Thyroid gland (tissue), 4 donors: Measurements from ENCODE around the gene TMCO4. TPM values are rescaled to one million over a fixed set of nuclear protein-coding genes. Genes with fewer than 3 reads are reported as not detected.
A peak's percentile ranks its signal among the peaks of the same experiment; 100 is the strongest.

Experiments
- DNase-seq, 2 donors: peaks; one replicate each; pipeline ENCODE4 v3.0.0-alpha.2; 2019
- H3K27ac ChIP-seq, 3 donors: fragments of 200-600 bp; sonication (generic); 1 replicate in 2 of 3; 2 replicates in 1 of 3; pipeline ENCODE4 v1.5.1; 2016 to 2019; ENCODE audit warnings: mild to moderate bottlenecking in 1 of 3, moderate library complexity in 1 of 3
- H3K27me3 ChIP-seq: fragments of 200-600 bp; sonication (generic); one replicate; pipeline ENCODE4 v1.5.1; 2019
- H3K36me3 ChIP-seq, 2 donors: fragments of 200-600 bp; sonication (generic); one replicate each; pipeline ENCODE4 v1.5.1; 2016 to 2019
- H3K4me1 ChIP-seq, 2 donors: fragments of 200-600 bp; sonication (generic); one replicate each; pipeline ENCODE4 v1.5.1; 2017 to 2019
- H3K4me3 ChIP-seq, 3 donors: fragments of 200-600 bp; sonication (generic); replicated peaks in 1 of 3; 1 replicate in 2 of 3; 2 replicates in 1 of 3; pipeline ENCODE4 v1.5.1; 2016; ENCODE audit warnings: mild to moderate bottlenecking in 1 of 3
- H3K9me3 ChIP-seq: fragments of 200-600 bp; sonication (generic); one replicate; pipeline ENCODE4 v1.5.1; 2017
- CTCF ChIP-seq, 6 experiments: fragments of 200-600 bp in 3 of 6; fragments of 450-650 bp in 3 of 6; sonication (generic) in 3 of 6; IDR thresholded peaks; one replicate each; pipeline ENCODE4 v1.5.1; 2016 to 2019; ENCODE audit warnings: antibody characterized with exemption in 6 of 6, mild to moderate bottlenecking in 2 of 6, inconsistent platforms in 1 of 6, moderate library complexity in 1 of 6
- POLR2A ChIP-seq, 2 donors: fragments of 450-650 bp; IDR thresholded peaks; one replicate each; pipeline ENCODE4 v1.6.1; 2017; ENCODE audit warnings: antibody characterized with exemption in 2 of 2, mild to moderate bottlenecking in 2 of 2, moderate library complexity in 1 of 2
- WGBS, 2 donors: methylation state at CpG; one replicate each; pipeline ENCODE4 v1.1.5; 2017; 5-methylcytosine and 5-hydroxymethylcytosine counted together
- intact Hi-C: fragments of 100-400 bp; cut with DNase I; formaldehyde crosslinking; loops from one replicate; pipeline ENCODE4 v1.15.1; 2023
- total RNA-seq, 4 donors: library from RNA; depleted of rRNA; stranded (reverse); fragments of >200 nt; gene quantifications; one replicate each; pipeline ENCODE4 v1.2.3, GENCODE V29; 2016

TMCO4 gene
- total RNA-seq, 4 donors from 2014 or later = 34.3 to 67.7 (median 61.4) TPM

- Histone ChIP-seq H3K27ac (no peak overlapping the region), H3K36me3 (no peaks in the 10 kb centered on the region), H3K4me3 (no peak overlapping the region), H3K4me1 (no peaks in the 10 kb centered on the region), H3K9me3 (no peaks in the 10 kb centered on the region), H3K27me3 (no peaks in the 10 kb centered on the region)
- WGBS, 2 donors = 28 to 29% methylated on average over 11 to 13 of the region's 13 CpGs
- intact Hi-C loops = no loop called here
- peak; percentile 48 to 59 for DNase-seq
- TF ChIP-seq CTCF (IDR thresholded peaks at IDR 0.05) (no peak), POLR2A (IDR thresholded peaks at IDR 0.05) (no peak)
Measured at GRCh38 chr1:19676438-19676922, 123.2 kb downstream of the TMCO4 start.

- H3K36me3 ChIP-seq = no peaks in the 10 kb centered on the region
Measured at GRCh38 chr1:19675797-19676196, 123.9 kb downstream of the TMCO4 start.

GRCh38 chr1:19672237-19672636 lies 127.5 kb downstream of the TMCO4 start:
- H3K36me3 ChIP-seq = no peaks in the 10 kb centered on the region
- no peaks in the 10 kb centered on the region for H3K27me3 ChIP-seq
- WGBS, 2 donors = 53 to 54% methylated on average over 5 to 6 of the region's 6 CpGs
- no peak for DNase-seq
- no peak overlapping the region for H3K4me3 ChIP-seq
- intact Hi-C loops = no loop called here
- TF ChIP-seq POLR2A (IDR thresholded peaks at IDR 0.05) = no peak
- no peak for TF ChIP-seq CTCF (IDR thresholded peaks at IDR 0.05)
- H3K27ac ChIP-seq = no peak overlapping the region
- H3K9me3 ChIP-seq = no peaks in the 10 kb centered on the region
- no peaks in the 10 kb centered on the region for H3K4me1 ChIP-seq

More at GRCh38 chr1:19675797-19676196, 123.9 kb downstream of the TMCO4 start:
- Histone ChIP-seq H3K27ac (no peak overlapping the region), H3K27me3 (no peaks in the 10 kb centered on the region), H3K9me3 (no peaks in the 10 kb centered on the region), H3K4me1 (no peaks in the 10 kb centered on the region), H3K4me3 (no peak overlapping the region)
- WGBS, 2 donors = 68 to 72% methylated on average over 5 of the region's 5 CpGs
- intact Hi-C loops = no loop called here
- no peak for DNase-seq
- TF ChIP-seq CTCF (IDR thresholded peaks at IDR 0.05) (no peak), POLR2A (IDR thresholded peaks at IDR 0.05) (no peak)

DNA sequence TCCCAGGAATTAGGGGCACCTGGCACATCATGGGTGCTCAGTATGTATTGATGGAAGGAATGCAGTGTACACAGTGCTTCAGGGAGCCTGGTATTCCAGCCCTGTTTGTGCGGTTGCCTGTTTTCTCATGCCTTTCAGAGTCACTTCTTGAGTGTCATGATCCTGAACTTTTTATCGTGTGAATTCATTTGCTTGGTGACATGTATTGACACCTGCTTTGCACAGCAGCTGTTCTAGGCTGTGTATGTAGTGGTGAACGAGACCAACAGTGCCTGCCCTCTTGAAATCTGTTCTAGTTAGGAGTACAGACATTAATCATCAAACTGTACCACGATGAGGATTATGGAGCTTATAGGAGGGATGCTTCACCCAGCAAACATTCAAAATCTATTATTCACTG lies 128.9 kb downstream of the TMCO4 start:
- Histone ChIP-seq H3K27me3 (peaks cover 2% of the 10 kb centered on the region), H3K4me1 (no peaks in the 10 kb centered on the region), H3K36me3 (no peaks in the 10 kb centered on the region), H3K9me3 (no peaks in the 10 kb centered on the region), H3K4me3 (no peak overlapping the region), H3K27ac (no peak overlapping the region)
- no peak for TF ChIP-seq CTCF (IDR thresholded peaks at IDR 0.05)
- TF ChIP-seq POLR2A (IDR thresholded peaks at IDR 0.05) = no peak
- intact Hi-C loops = no loop called here
- 55 to 65% methylated on average over 4 of the region's 4 CpGs for WGBS, 2 donors
- no peak for DNase-seq

- intact Hi-C loops = no loop called here
- no peaks in the 10 kb centered on the region for H3K9me3 ChIP-seq
- H3K36me3 ChIP-seq = no peaks in the 10 kb centered on the region
- no peak for DNase-seq
- 65 to 77% methylated on average over 8 of the region's 8 CpGs for WGBS, 2 donors
- H3K4me1 ChIP-seq = peaks cover 0 to 9% of the 10 kb centered on the region in 2 donors
- TF ChIP-seq POLR2A (IDR thresholded peaks at IDR 0.05) (no peak), CTCF (IDR thresholded peaks at IDR 0.05) (no peak)
- peaks cover 10% of the 10 kb centered on the region for H3K27me3 ChIP-seq
- H3K4me3 ChIP-seq = no peak overlapping the region
- no peak overlapping the region for H3K27ac ChIP-seq
Measured at GRCh38 chr1:19668888-19669287, 130.8 kb downstream of the TMCO4 start.
